IMR-90 (cell line): Measurements from ENCODE around the gene TRDMT1. TPM values are rescaled to one million over a fixed set of nuclear protein-coding genes. Genes with fewer than 3 reads are reported as not detected.

Experiments used
- ATAC-seq: fragments of 200-7000 bp; cut with Tn5 transposase; 2 replicates; pipeline ENCODE4 v1.9.1; 2020; ENCODE audit warnings: low read depth, mild to moderate bottlenecking, moderate library complexity
- BruUV-seq: library from RNA; stranded (reverse); fragments of 400-500 nt; replicated peaks from 2 replicates; lab custom pipeline; 2021; lab: Mats Ljungman, UMichigan
- CTCF ChIA-PET: fragments of 300-600 bp; formaldehyde crosslinking; extraction: SDS; loops from one replicate; lab custom pipeline; 2021; ENCODE audit warnings: antibody characterized with exemption; lab: Yijun Ruan, JAX
- POLR2A ChIA-PET: fragments of 300-600 bp; sonication (Branson Sonifier 250); formaldehyde crosslinking; loops from one replicate; lab custom pipeline; 2022; ENCODE audit warnings: antibody characterized with exemption; ENCODE audit not compliant: unreplicated experiment; lab: Charles Lee
- DNase-seq: peaks from one replicate; pipeline ENCODE4 v3.0.0; 2013
- H2AFZ ChIP-seq: replicated peaks from 2 replicates; pipeline ENCODE3; 2013; ENCODE audit warnings: low read length, mild to moderate bottlenecking; ENCODE audit not compliant: poor library complexity
- H2AK5ac ChIP-seq: 2 replicates; pipeline ENCODE4 v1.6.1; 2013; ENCODE audit warnings: low read depth, low read length, inconsistent platforms
- H2AK9ac ChIP-seq: replicated peaks from 2 replicates; pipeline ENCODE3; 2013; ENCODE audit warnings: mild to moderate bottlenecking, low read depth, low read length, moderate library complexity; ENCODE audit not compliant: poor library complexity
- H2BK120ac ChIP-seq: 2 replicates; pipeline ENCODE4 v1.6.1; 2013; ENCODE audit warnings: low read depth, low read length, inconsistent platforms
- H2BK15ac ChIP-seq: 3 replicates; pipeline ENCODE4 v1.6.1; 2013; ENCODE audit warnings: low read depth, low read length, inconsistent platforms
- H2BK20ac ChIP-seq: 2 replicates; pipeline ENCODE4 v1.6.1; 2013; ENCODE audit warnings: low read depth, mild to moderate bottlenecking, inconsistent platforms, low read length, moderate library complexity
- H2BK5ac ChIP-seq: 2 replicates; pipeline ENCODE4 v1.6.1; 2013; ENCODE audit warnings: mild to moderate bottlenecking, low read depth, low read length, inconsistent platforms; ENCODE audit not compliant: poor library complexity, severe bottlenecking
- H3K14ac ChIP-seq: replicated peaks from 2 replicates; pipeline ENCODE4 v1.6.1; 2013; ENCODE audit warnings: low read depth, low read length, inconsistent platforms
- H3K18ac ChIP-seq: 2 replicates; pipeline ENCODE4 v1.6.1; 2013; ENCODE audit warnings: low read depth, low read length, control low read depth
- H3K23ac ChIP-seq: 2 replicates; pipeline ENCODE4 v1.6.1; 2013; ENCODE audit warnings: low read depth, low read length, inconsistent platforms
- H3K27ac ChIP-seq: 2 replicates; pipeline ENCODE4 v1.5.1; 2013; ENCODE audit warnings: mild to moderate bottlenecking, control low read depth, low read length; ENCODE audit not compliant: insufficient read depth
- H3K27me3 ChIP-seq: 2 replicates; pipeline ENCODE4 v1.6.1; 2013; ENCODE audit warnings: low read length; ENCODE audit not compliant: control insufficient read depth, insufficient read depth
- H3K36me3 ChIP-seq: 2 replicates; pipeline ENCODE4 v1.6.1; 2013; ENCODE audit warnings: low read length, mixed read lengths; ENCODE audit not compliant: control insufficient read depth, insufficient read depth
- H3K4ac ChIP-seq: 2 replicates; pipeline ENCODE4 v1.6.1; 2013; ENCODE audit warnings: low read depth, low read length, inconsistent platforms
- H3K4me1 ChIP-seq: 2 replicates; pipeline ENCODE4 v1.6.1; 2013; ENCODE audit warnings: low read length, mixed read lengths; ENCODE audit not compliant: control insufficient read depth, insufficient read depth
- H3K4me2 ChIP-seq: 2 replicates; pipeline ENCODE4 v1.6.1; 2013; ENCODE audit warnings: low read depth, mild to moderate bottlenecking, control low read depth, low read length, moderate library complexity
- H3K4me3 ChIP-seq: 2 replicates; pipeline ENCODE4 v1.5.1; 2013; ENCODE audit warnings: low read depth, mild to moderate bottlenecking, control low read depth, low read length, moderate library complexity; ENCODE audit not compliant: insufficient read depth
- H3K56ac ChIP-seq: 2 replicates; pipeline ENCODE4 v1.6.1; 2013; ENCODE audit warnings: low read length, inconsistent platforms; ENCODE audit not compliant: insufficient read depth; ENCODE audit errors: extremely low read depth
- H3K79me1 ChIP-seq, 2 experiments: 2 replicates each; pipeline ENCODE4 v1.6.1; 2013; ENCODE audit warnings: low read length in 2 of 2, inconsistent platforms in 1 of 2, low read depth in 1 of 2
- H3K9ac ChIP-seq: 2 replicates; pipeline ENCODE4 v1.6.1; 2013; ENCODE audit warnings: low read depth, low read length, control low read depth
- H3K9me1 ChIP-seq: 2 replicates; pipeline ENCODE4 v1.6.1; 2013; ENCODE audit warnings: low read length, inconsistent platforms; ENCODE audit not compliant: insufficient read depth
- H3K9me3 ChIP-seq: 2 replicates; pipeline ENCODE4 v1.6.1; 2013; ENCODE audit warnings: low read length; ENCODE audit not compliant: control insufficient read depth, insufficient read depth
- H4K20me1 ChIP-seq: 2 replicates; pipeline ENCODE4 v1.6.1; 2013; ENCODE audit warnings: low read length, inconsistent platforms; ENCODE audit not compliant: insufficient read depth
- H4K5ac ChIP-seq: 2 replicates; pipeline ENCODE4 v1.6.1; 2013; ENCODE audit warnings: mild to moderate bottlenecking, low read depth, low read length, control low read depth
- H4K8ac ChIP-seq, 2 experiments: 2 replicates each; pipeline ENCODE4 v1.6.1; 2013; ENCODE audit warnings: low read depth in 2 of 2, low read length in 2 of 2, control low read depth in 1 of 2, inconsistent platforms in 1 of 2
- H4K91ac ChIP-seq: 2 replicates; pipeline ENCODE4 v1.6.1; 2013; ENCODE audit warnings: low read depth, low read length, inconsistent platforms; ENCODE audit not compliant: insufficient read depth
- BHLHE40 ChIP-seq: fragments of 150-350 bp; IDR thresholded peaks from 2 replicates; pipeline ENCODE4 v1.6.1; 2016; ENCODE audit warnings: mild to moderate bottlenecking, low read depth, low read length
- CEBPB ChIP-seq: IDR thresholded peaks from 2 replicates; pipeline ENCODE4 v1.6.1; 2012; ENCODE audit warnings: low read depth, low read length, improper control_type of control experiment
- CHD1 ChIP-seq: IDR thresholded peaks from 2 replicates; pipeline ENCODE4 v1.6.1; 2012; ENCODE audit warnings: low read depth, low read length, improper control_type of control experiment
- FOS ChIP-seq: fragments of 150-350 bp; IDR thresholded peaks from 2 replicates; pipeline ENCODE4 v1.6.1; 2016; ENCODE audit warnings: low read depth, low read length
- POLR2A ChIP-seq: IDR thresholded peaks from 2 replicates; pipeline ENCODE4 v1.6.1; 2012; ENCODE audit warnings: mild to moderate bottlenecking, low read depth, low read length
- RAD21 ChIP-seq: IDR thresholded peaks from 2 replicates; pipeline ENCODE4 v1.6.1; 2012; ENCODE audit warnings: low read length, improper control_type of control experiment
- RFX5 ChIP-seq: IDR thresholded peaks from 2 replicates; pipeline ENCODE4 v1.8.0; 2012; ENCODE audit warnings: low read depth, mild to moderate bottlenecking, low read length, moderate library complexity
- SMC3 ChIP-seq: fragments of 150-350 bp; IDR thresholded peaks from 2 replicates; pipeline ENCODE4 v1.6.1; 2016; ENCODE audit warnings: low read depth, mild to moderate bottlenecking, antibody characterized with exemption, low read length, moderate library complexity
- WGBS, 2 experiments: methylation state at CpG; one replicate each; pipeline versions ENCODE4 v1.1.5 to v1.1.7; 2013; ENCODE audit warnings: missing lambda C conversion rate in 2 of 2; ENCODE audit not compliant: insufficient read length in 1 of 2; ENCODE audit errors: extremely low coverage in 2 of 2; 5-methylcytosine and 5-hydroxymethylcytosine counted together
- dilution Hi-C: fragments of 300-500 bp; cut with HindIII; formaldehyde crosslinking; loops from one replicate; pipeline ENCODE4 v1.14.3; 2018; ENCODE audit warnings: low sequenced_read_pairs; ENCODE audit not compliant: unreplicated experiment
- in situ Hi-C: fragments of 300-500 bp; cut with MboI; formaldehyde crosslinking; loops from 3 replicates; pipeline ENCODE4 v1.14.3; 2019; ENCODE audit warnings: low sequenced_read_pairs, inconsistent platforms, mixed read lengths
- intact Hi-C: fragments of 100-400 bp; cut with micrococcal nuclease; formaldehyde crosslinking; loops from 2 replicates; pipeline ENCODE4 v1.10.0; 2022
- polyA plus RNA-seq, 3 experiments: library from polyadenylated mRNA; depleted of rRNA; stranded (reverse); fragments of >200 nt; gene quantifications; 2 replicates each; pipeline ENCODE4 v1.2.3, GENCODE V29; 2012; ENCODE audit warnings: low replicate concordance in 1 of 3
- total RNA-seq: library from RNA; depleted of rRNA; stranded (reverse); fragments of >200 nt; gene quantifications from 2 replicates; pipeline ENCODE4 v1.2.3, GENCODE V29; 2012
- TF ChIP-seq, protein P1 (sequence below): fragments of 150-350 bp; IDR thresholded peaks from 2 replicates; pipeline ENCODE4 v1.6.1; 2017; ENCODE audit warnings: mild to moderate bottlenecking, antibody characterized with exemption, low read length, low read depth

The TRDMT1 gene
- total and polyA plus RNA-seq, 2 of the 4 experiments (the other 2 are of a cell fraction) = 2.1 to 4.7 TPM

DNA sequence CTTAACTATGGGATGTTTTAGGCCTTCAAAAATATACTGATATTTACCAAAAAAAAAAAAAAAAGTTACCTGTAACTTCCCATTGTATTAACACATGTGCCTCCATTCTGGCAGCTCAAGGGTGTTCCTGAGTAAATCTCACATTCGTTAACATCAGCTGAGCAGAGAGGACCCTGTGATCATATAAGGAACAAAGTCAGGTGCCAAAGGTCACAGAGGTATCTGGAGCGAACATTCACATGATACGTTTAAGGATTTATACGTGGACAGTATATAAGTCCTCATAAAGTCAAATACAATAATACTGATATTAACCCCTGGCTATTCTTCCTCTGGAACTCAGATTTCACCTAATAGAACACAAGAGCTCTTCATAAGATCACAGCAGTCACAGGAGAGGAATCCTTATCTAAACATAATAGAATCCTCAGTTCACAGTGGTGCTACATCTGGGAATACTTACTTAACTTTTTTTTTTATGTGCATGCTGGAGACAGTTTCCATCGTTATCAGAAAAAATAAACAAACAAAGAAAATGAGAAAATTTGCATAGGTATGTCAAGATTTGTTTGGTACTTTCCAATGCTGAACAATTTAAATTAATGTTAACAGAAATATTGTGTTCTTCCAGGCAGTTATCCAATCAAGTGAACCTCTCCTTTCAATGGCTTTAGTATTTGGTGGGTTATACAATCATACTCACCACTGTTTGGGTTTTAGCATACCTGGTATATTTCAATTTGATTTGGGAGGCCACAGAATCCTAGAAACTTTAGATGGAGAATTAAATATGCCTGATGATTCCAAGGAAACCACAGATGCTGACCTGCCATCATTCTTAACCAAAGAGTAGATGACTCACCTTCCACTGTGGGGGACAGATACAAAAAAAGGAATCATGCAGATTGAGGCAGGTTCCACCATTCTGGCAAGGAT, 78.5 kb downstream of the TRDMT1 start:
- Histone ChIP-seq H3K23ac (no peak overlapping the region), H3K79me1 (0 out of 4 replicates have a peak, but pooled peaks cover 0 to 2% of the 10 kb centered on the region in 2 experiments), H2BK5ac (peak overlapping the region; percentile 70), H3K4ac (peak overlapping the region; percentile 9; the same call in 1 of the 2 replicates), H4K20me1 (no peaks in the 10 kb centered on the region; the same call in 1 of the 2 replicates), H3K27ac (no peak overlapping the region), H2BK15ac (peak overlapping the region; percentile 29; the same call in 1 of the 3 replicates), H3K27me3 (no peaks in the 10 kb centered on the region), H4K8ac (peak overlapping the region in 1 of 2 experiments; percentile 26; a peak in 1 of 4 replicates), H3K36me3 (no peaks in the 10 kb centered on the region), H3K14ac (no peak overlapping the region), H3K9ac (no peak overlapping the region), H3K4me3 (no peak overlapping the region), H2BK20ac (peak overlapping the region; percentile 23), H3K18ac (peak overlapping the region; percentile 7; the same call in 1 of the 2 replicates), H3K4me2 (peak overlapping the region; percentile 52; the same call in 1 of the 2 replicates), H4K91ac (no peak overlapping the region; the same call in 1 of the 2 replicates), H3K4me1 (peaks cover 6% of the 10 kb centered on the region), H2AK9ac (no peak overlapping the region), H3K56ac (no peak overlapping the region), H2AK5ac (peak overlapping the region; percentile 61; the same call in 1 of the 2 replicates), H2BK120ac (peak overlapping the region; percentile 3; the same call in 1 of the 2 replicates), H3K9me3 (no peaks in the 10 kb centered on the region), H4K5ac (no peak overlapping the region), H3K9me1 (peaks cover 7% of the 10 kb centered on the region; the same call in 1 of the 2 replicates), H2AFZ (no peak overlapping the region)
- ChIA-PET CTCF (interaction anchor here (0.7 kb wide), 1 partner anchor 10 kb away, joined by 6 read pairs; no protein-coding TSS in a partner anchor), POLR2A (interaction anchor here (0.7 kb wide), 1 partner anchor 79 kb away, joined by 4 read pairs; the partner anchor contains the start of gene TRDMT1)
- dilution Hi-C loops (no loop called here), in situ Hi-C loops (no loop called here), intact Hi-C loops (loop anchor here (5.0 kb wide), 1 partner anchor 266 kb away; no protein-coding TSS in a partner anchor)
- ATAC-seq = peak; percentile 89
- no TSS peak for BruUV-seq
- no CpG with 5 or more reads among the region's 5 CpGs for WGBS, 2 experiments
- DNase-seq = peak; percentile 86
- TF ChIP-seq BHLHE40 (peak; percentile 42; the same call in 1 of the 2 replicates), CHD1 (no peak), CEBPB (no peak), RFX5 (no peak), POLR2A (no peak), SMC3 (no peak), RAD21 (0 out of 2 replicates have a peak, but pooled peaks have one; percentile 15), FOS (peak; percentile 75)
- TF ChIP-seq, protein P1, sequence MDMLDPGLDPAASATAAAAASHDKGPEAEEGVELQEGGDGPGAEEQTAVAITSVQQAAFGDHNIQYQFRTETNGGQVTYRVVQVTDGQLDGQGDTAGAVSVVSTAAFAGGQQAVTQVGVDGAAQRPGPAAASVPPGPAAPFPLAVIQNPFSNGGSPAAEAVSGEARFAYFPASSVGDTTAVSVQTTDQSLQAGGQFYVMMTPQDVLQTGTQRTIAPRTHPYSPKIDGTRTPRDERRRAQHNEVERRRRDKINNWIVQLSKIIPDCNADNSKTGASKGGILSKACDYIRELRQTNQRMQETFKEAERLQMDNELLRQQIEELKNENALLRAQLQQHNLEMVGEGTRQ = no peak
